OCI-LY3 (cell line): ENCODE measurements around the gene BTAF1.

Experiments
- CTCF ChIP-seq: fragments of 200-600, 300-600 bp; sonication (generic); IDR thresholded peaks from 2 replicates; pipeline ENCODE4 v1.5.1; 2014; ENCODE audit warnings: antibody characterized with exemption, low read length, low read depth
- EZH2phosphoT487 ChIP-seq: fragments of 200-600 bp; shearing (Covaris generic); IDR thresholded peaks from 2 replicates; pipeline ENCODE4 v1.6.1; 2018; ENCODE audit warnings: antibody characterized with exemption, mixed run types, low read depth

- TF ChIP-seq CTCF = no peak
- no peak for TF ChIP-seq EZH2phosphoT487
Observed at GRCh38 chr10:92001581-92001980, 78.0 kb downstream of the BTAF1 start.
